GM12864 (cell line): ENCODE measurements around the gene ANKS1B.

Source experiments
- DNase-seq: peaks from one replicate; pipeline ENCODE4 v3.0.0-alpha.2; 2011; ENCODE audit warnings: low read depth
- H3K4me3 ChIP-seq: 2 replicates; pipeline ENCODE4 v1.5.1; 2011; ENCODE audit warnings: mild to moderate bottlenecking, low read depth, low read length, control low read depth
- TF ChIP-seq, protein P1 (sequence below): IDR thresholded peaks from 2 replicates; pipeline ENCODE4 v1.5.1; 2011; ENCODE audit warnings: low read depth, mild to moderate bottlenecking, moderate library complexity, low read length, control low read depth, inconsistent platforms; ENCODE audit errors: missing control alignments

The ANKS1B gene

DNA sequence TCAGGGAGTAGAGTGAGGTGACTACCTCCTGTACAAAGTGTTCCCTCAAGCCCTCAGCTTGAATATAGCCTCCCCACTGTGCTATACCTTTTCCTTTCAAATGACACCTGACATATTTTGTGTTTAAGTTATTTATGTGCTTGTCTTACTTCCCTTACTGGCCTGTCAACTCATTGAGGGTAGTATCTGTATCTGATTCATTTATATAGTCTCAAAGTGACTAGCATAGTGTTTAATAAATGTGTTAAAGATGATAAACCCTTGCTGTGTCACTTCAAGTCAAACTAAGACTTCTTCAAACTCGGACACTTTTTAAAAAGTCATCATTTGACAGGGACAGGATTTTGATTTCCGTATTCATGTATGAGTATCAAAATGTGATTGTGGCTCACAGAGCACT, 1287.5 kb downstream of the ANKS1B start:
- TF ChIP-seq, protein P1, sequence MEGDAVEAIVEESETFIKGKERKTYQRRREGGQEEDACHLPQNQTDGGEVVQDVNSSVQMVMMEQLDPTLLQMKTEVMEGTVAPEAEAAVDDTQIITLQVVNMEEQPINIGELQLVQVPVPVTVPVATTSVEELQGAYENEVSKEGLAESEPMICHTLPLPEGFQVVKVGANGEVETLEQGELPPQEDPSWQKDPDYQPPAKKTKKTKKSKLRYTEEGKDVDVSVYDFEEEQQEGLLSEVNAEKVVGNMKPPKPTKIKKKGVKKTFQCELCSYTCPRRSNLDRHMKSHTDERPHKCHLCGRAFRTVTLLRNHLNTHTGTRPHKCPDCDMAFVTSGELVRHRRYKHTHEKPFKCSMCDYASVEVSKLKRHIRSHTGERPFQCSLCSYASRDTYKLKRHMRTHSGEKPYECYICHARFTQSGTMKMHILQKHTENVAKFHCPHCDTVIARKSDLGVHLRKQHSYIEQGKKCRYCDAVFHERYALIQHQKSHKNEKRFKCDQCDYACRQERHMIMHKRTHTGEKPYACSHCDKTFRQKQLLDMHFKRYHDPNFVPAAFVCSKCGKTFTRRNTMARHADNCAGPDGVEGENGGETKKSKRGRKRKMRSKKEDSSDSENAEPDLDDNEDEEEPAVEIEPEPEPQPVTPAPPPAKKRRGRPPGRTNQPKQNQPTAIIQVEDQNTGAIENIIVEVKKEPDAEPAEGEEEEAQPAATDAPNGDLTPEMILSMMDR: no peak
- no peak for DNase-seq
- no peak overlapping the region for H3K4me3 ChIP-seq

DNA sequence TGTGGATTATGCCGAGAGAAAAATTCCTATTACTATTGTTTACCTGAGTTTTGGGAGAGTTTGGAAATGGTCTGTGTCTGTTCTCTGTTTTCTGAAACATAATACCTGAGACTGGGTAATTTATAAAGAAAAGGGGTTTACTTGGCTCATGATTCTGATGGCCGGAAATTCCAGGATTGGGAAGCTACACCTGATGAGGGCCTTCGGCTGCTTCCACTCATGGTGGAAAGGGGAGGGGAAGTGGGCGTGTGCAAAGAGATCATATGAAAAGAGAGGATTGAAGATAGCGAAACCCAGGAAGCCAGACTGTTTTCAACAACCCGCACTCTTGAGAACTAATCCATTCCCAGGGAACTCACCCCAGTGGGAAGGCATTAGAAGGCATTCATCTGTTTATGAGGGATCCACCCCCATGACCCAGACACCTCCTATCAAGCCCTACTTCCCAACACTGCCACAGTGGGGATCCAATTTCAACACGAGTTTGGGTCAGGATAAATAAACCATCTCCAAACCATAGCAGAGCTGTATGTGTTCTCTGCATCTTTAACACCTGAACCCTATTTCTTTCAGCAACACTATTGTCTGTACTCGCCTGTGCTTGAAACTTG, 1288.6 kb downstream of the ANKS1B start:
- no peak for DNase-seq
- TF ChIP-seq, protein P1: no peak
- H3K4me3 ChIP-seq: no peak overlapping the region

GRCh38 chr12:98691351-98691750, 1293.4 kb downstream of the ANKS1B start:
- no peak overlapping the region for H3K4me3 ChIP-seq
- TF ChIP-seq, protein P1: no peak
- DNase-seq: no peak

GRCh38 chr12:98686603-98687002, 1298.1 kb downstream of the ANKS1B start:
- no peak for DNase-seq
- H3K4me3 ChIP-seq: no peak overlapping the region
- TF ChIP-seq, protein P1: no peak
